PC-9 (cell line): Measurements from ENCODE around the gene ZPBP2. TPM values are rescaled to one million over a fixed set of nuclear protein-coding genes. Genes with fewer than 3 reads are reported as not detected.

Experiments used
- BruUV-seq: library from RNA; stranded (reverse); fragments of 400-500 nt; replicated peaks from 2 replicates; lab custom pipeline; 2021; lab: Mats Ljungman, UMichigan
- CTCF ChIA-PET: fragments of 300-600 bp; sonication (Branson Sonifier 250); formaldehyde crosslinking; loops from one replicate; lab custom pipeline; 2022; ENCODE audit warnings: antibody characterized with exemption; lab: Charles Lee
- POLR2A ChIA-PET: fragments of 300-600 bp; sonication (Branson Sonifier 250); formaldehyde crosslinking; loops from one replicate; lab custom pipeline; 2022; ENCODE audit warnings: antibody characterized with exemption; ENCODE audit not compliant: unreplicated experiment; lab: Charles Lee
- DNase-seq, 2 experiments: peaks; one replicate each; pipeline versions ENCODE4 v3.0.0 to v3.0.0-alpha.2; 2015 to 2022; ENCODE audit warnings: mixed read lengths in 1 of 2
- H2AFZ ChIP-seq: fragments of 200-600 bp; sonication (generic); 2 replicates; pipeline ENCODE4 v1.8.1; 2017; ENCODE audit warnings: antibody characterized with exemption
- H3F3A ChIP-seq: fragments of 200-600 bp; sonication (generic); 2 replicates; pipeline ENCODE4 v1.8.1; 2017; ENCODE audit warnings: antibody characterized with exemption, mild to moderate bottlenecking, low read depth; ENCODE audit not compliant: insufficient read depth
- H3K27ac ChIP-seq: fragments of 200-600 bp; sonication (generic); 2 replicates; pipeline ENCODE4 v1.6.1; 2016; ENCODE audit warnings: mixed run types
- H3K27me3 ChIP-seq: fragments of 200-600 bp; sonication (generic); 2 replicates; pipeline ENCODE4 v1.6.1; 2016; ENCODE audit warnings: low read depth, mixed run types; ENCODE audit not compliant: insufficient read depth
- H3K36me3 ChIP-seq: fragments of 200-600 bp; sonication (generic); 2 replicates; pipeline ENCODE4 v1.6.1; 2016; ENCODE audit warnings: low read depth, mixed run types
- H3K4me1 ChIP-seq: fragments of 200-600 bp; sonication (generic); replicated peaks from 2 replicates; pipeline ENCODE4 v1.6.1; 2016; ENCODE audit warnings: mixed run types; ENCODE audit not compliant: insufficient read depth
- H3K4me2 ChIP-seq: fragments of 200-600 bp; sonication (generic); 2 replicates; pipeline ENCODE4 v1.6.1; 2017; ENCODE audit warnings: mixed run types
- H3K4me3 ChIP-seq: fragments of 200-600 bp; sonication (generic); 2 replicates; pipeline ENCODE4 v1.6.1; 2016; ENCODE audit warnings: mixed run types
- H3K79me2 ChIP-seq: fragments of 200-600 bp; sonication (generic); 2 replicates; pipeline ENCODE4 v1.6.1; 2017; ENCODE audit warnings: low read depth, mixed run types
- H3K9me2 ChIP-seq: fragments of 200-600 bp; sonication (generic); 2 replicates; pipeline ENCODE4 v1.8.1; 2017; ENCODE audit warnings: mild to moderate bottlenecking; ENCODE audit not compliant: insufficient read depth
- H3K9me3 ChIP-seq: fragments of 200-600 bp; sonication (generic); 2 replicates; pipeline ENCODE4 v1.8.1; 2016; ENCODE audit warnings: low read depth; ENCODE audit not compliant: insufficient read depth
- H4K20me1 ChIP-seq: fragments of 200-600 bp; sonication (generic); 2 replicates; pipeline ENCODE4 v1.8.1; 2017; ENCODE audit not compliant: insufficient read depth
- CTCF ChIP-seq: fragments of 200-600 bp; sonication (generic); conservative IDR thresholded peaks from 2 replicates; pipeline ENCODE4 v1.6.1; 2017; ENCODE audit warnings: mixed run types, antibody characterized with exemption, mild to moderate bottlenecking, moderate library complexity
- EZH2 ChIP-seq: fragments of 200-600 bp; sonication (generic); IDR thresholded peaks from 2 replicates; pipeline ENCODE4 v1.8.0; 2017; ENCODE audit warnings: antibody characterized with exemption, low read depth
- intact Hi-C: fragments of 100-400 bp; cut with micrococcal nuclease; formaldehyde crosslinking; loops from one replicate; pipeline ENCODE4 v1.10.0; 2022; ENCODE audit not compliant: unreplicated experiment
- total RNA-seq: library from RNA; stranded (reverse); gene quantifications from 2 replicates; pipeline ENCODE4 v1.2.3, GENCODE V29; 2021

ZPBP2 gene
- total RNA-seq, 1 experiment from 2014 or later = not detected

- no TSS peak for BruUV-seq
- POLR2A ChIA-PET = no interaction called here
These were observed 35.3 kb downstream of the ZPBP2 start for GRCh38 chr17:39903158-39903884.

GRCh38 chr17:39904990-39905288 lies 36.9 kb downstream of the ZPBP2 start:
- no peaks in the 10 kb centered on the region for H4K20me1 ChIP-seq
- H3K27me3 ChIP-seq = no peaks in the 10 kb centered on the region
- TF ChIP-seq CTCF = no peak
- no peak for TF ChIP-seq EZH2
- BruUV-seq = no TSS peak
- no peak overlapping the region for H3K4me3 ChIP-seq
- no peaks in the 10 kb centered on the region for H3K9me2 ChIP-seq
- H3K79me2 ChIP-seq = no peaks in the 10 kb centered on the region
- no peaks in the 10 kb centered on the region for H3F3A ChIP-seq
- no peak overlapping the region for H3K27ac ChIP-seq
- no peak overlapping the region for H2AFZ ChIP-seq
- H3K4me1 ChIP-seq = no peaks in the 10 kb centered on the region
- DNase-seq = no peak
- intact Hi-C loops = no loop called here
- no peaks in the 10 kb centered on the region for H3K36me3 ChIP-seq
- POLR2A ChIA-PET = no interaction called here
- CTCF ChIA-PET = no interaction called here
- no peak overlapping the region for H3K4me2 ChIP-seq
- no peaks in the 10 kb centered on the region for H3K9me3 ChIP-seq

More at GRCh38 chr17:39903158-39903884, 35.3 kb downstream of the ZPBP2 start:
- H3K4me1 ChIP-seq = peaks cover 11% of the 10 kb centered on the region
- no peak overlapping the region for H3K27ac ChIP-seq
- H3K4me2 ChIP-seq = no peak overlapping the region
- peaks cover 9% of the 10 kb centered on the region; the same call in 1 of the 2 replicates for H3F3A ChIP-seq
- no peak for DNase-seq
- intact Hi-C loops = no loop called here
- no peaks in the 10 kb centered on the region for H3K9me2 ChIP-seq
- TF ChIP-seq EZH2 (no peak), CTCF (no peak)
- H3K9me3 ChIP-seq = no peaks in the 10 kb centered on the region
- H3K79me2 ChIP-seq = no peaks in the 10 kb centered on the region
- no peaks in the 10 kb centered on the region for H3K27me3 ChIP-seq
- no peak overlapping the region for H3K4me3 ChIP-seq
- H3K36me3 ChIP-seq = no peaks in the 10 kb centered on the region
- CTCF ChIA-PET = no interaction called here
- H2AFZ ChIP-seq = no peak overlapping the region
- no peaks in the 10 kb centered on the region for H4K20me1 ChIP-seq

- Histone ChIP-seq H3K79me2 (no peaks in the 10 kb centered on the region), H3F3A (no peaks in the 10 kb centered on the region), H3K36me3 (no peaks in the 10 kb centered on the region), H3K27me3 (no peaks in the 10 kb centered on the region), H3K4me2 (no peak overlapping the region), H3K9me2 (no peaks in the 10 kb centered on the region), H3K4me3 (no peak overlapping the region), H3K4me1 (no peaks in the 10 kb centered on the region), H2AFZ (no peak overlapping the region), H4K20me1 (no peaks in the 10 kb centered on the region), H3K27ac (no peak overlapping the region), H3K9me3 (no peaks in the 10 kb centered on the region)
- POLR2A ChIA-PET = no interaction called here
- TF ChIP-seq CTCF (no peak), EZH2 (no peak)
- CTCF ChIA-PET = no interaction called here
- no TSS peak for BruUV-seq
- no peak for DNase-seq
- intact Hi-C loops = no loop called here
These were observed 40.9 kb downstream of the ZPBP2 start for GRCh38 chr17:39908789-39909352.
